Measurements from ENCODE around the gene PRR3. TPM values are rescaled to one million over a fixed set of nuclear protein-coding genes. Genes with fewer than 3 reads are reported as not detected.
A peak's percentile ranks its signal among the peaks of the same experiment; 100 is the strongest.

Gene PRR3
- polyA plus RNA-seq, 1 donor from 2014 or later: 13.0 TPM

GRCh38 chr6:30572148-30572547 lies 15.1 kb downstream of the PRR3 start:
- H3K79me2 ChIP-seq (replicated peaks; ENCODE audit: insufficient read depth, low read length): peaks cover 39% of the 10 kb centered on the region
- no peaks in the 10 kb centered on the region for H3K9me2 ChIP-seq (ENCODE audit: insufficient read depth, low read length)
- peak overlapping the region; percentile 81 for H3K9ac ChIP-seq (ENCODE audit: low read length)
- H3K27ac ChIP-seq (ENCODE audit: low read length): peak overlapping the region; percentile 85
- no peak for TF ChIP-seq SMC3 (conservative IDR thresholded peaks at IDR 0.05; ENCODE audit: poor library complexity)
- TF ChIP-seq CTCF (IDR thresholded peaks at IDR 0.05; ENCODE audit: poor library complexity, severe bottlenecking): no peak
- TF ChIP-seq EP300 (conservative IDR thresholded peaks at IDR 0.05; ENCODE audit: poor library complexity, severe bottlenecking): no peak
- H3K4me2 ChIP-seq (ENCODE audit: low read length): peak overlapping the region; percentile 95
- no peaks in the 10 kb centered on the region for H3F3A ChIP-seq (ENCODE audit: insufficient read depth, low read length, poor library complexity, severe bottlenecking)
- H3K27me3 ChIP-seq (ENCODE audit: insufficient read depth, low read depth, low read length): peaks cover 7% of the 10 kb centered on the region
- H3K4me3 ChIP-seq (ENCODE audit: low read length): peak overlapping the region; percentile 77
- no peaks in the 10 kb centered on the region for H4K20me1 ChIP-seq (ENCODE audit: insufficient read depth)
- no peaks in the 10 kb centered on the region for H3K9me3 ChIP-seq (ENCODE audit: low read length)
- no peak overlapping the region for H2AFZ ChIP-seq (ENCODE audit: low read depth, low read length)
- no peaks in the 10 kb centered on the region for H3K36me3 ChIP-seq (ENCODE audit: insufficient read depth, low read length)

- no peak overlapping the region for H3K27ac ChIP-seq (ENCODE audit: low read length)
- H3K9me2 ChIP-seq (ENCODE audit: insufficient read depth, low read length): no peaks in the 10 kb centered on the region
- peak overlapping the region; percentile 77 for H3K4me3 ChIP-seq (ENCODE audit: low read length)
- H3K9me3 ChIP-seq (ENCODE audit: low read length): no peaks in the 10 kb centered on the region
- H3K27me3 ChIP-seq (ENCODE audit: insufficient read depth, low read depth, low read length): peaks cover 7% of the 10 kb centered on the region
- no peak for TF ChIP-seq TAF1 (IDR thresholded peaks at IDR 0.05; ENCODE audit: low read depth)
- TF ChIP-seq CTCF (IDR thresholded peaks at IDR 0.05; ENCODE audit: poor library complexity, severe bottlenecking): no peak
- no peak for TF ChIP-seq SMC3 (conservative IDR thresholded peaks at IDR 0.05; ENCODE audit: poor library complexity)
- TF ChIP-seq EP300 (conservative IDR thresholded peaks at IDR 0.05; ENCODE audit: poor library complexity, severe bottlenecking): no peak
- TF ChIP-seq MXI1 (conservative IDR thresholded peaks at IDR 0.05; ENCODE audit: poor library complexity, severe bottlenecking): no peak
- no peak for TF ChIP-seq POLR2AphosphoS5 (IDR thresholded peaks at IDR 0.05)
- no peak for TF ChIP-seq EZH2 (IDR thresholded peaks at IDR 0.05; ENCODE audit: borderline replicate concordance, insufficient read depth, low read length, poor library complexity, severe bottlenecking)
- TF ChIP-seq, protein P1, sequence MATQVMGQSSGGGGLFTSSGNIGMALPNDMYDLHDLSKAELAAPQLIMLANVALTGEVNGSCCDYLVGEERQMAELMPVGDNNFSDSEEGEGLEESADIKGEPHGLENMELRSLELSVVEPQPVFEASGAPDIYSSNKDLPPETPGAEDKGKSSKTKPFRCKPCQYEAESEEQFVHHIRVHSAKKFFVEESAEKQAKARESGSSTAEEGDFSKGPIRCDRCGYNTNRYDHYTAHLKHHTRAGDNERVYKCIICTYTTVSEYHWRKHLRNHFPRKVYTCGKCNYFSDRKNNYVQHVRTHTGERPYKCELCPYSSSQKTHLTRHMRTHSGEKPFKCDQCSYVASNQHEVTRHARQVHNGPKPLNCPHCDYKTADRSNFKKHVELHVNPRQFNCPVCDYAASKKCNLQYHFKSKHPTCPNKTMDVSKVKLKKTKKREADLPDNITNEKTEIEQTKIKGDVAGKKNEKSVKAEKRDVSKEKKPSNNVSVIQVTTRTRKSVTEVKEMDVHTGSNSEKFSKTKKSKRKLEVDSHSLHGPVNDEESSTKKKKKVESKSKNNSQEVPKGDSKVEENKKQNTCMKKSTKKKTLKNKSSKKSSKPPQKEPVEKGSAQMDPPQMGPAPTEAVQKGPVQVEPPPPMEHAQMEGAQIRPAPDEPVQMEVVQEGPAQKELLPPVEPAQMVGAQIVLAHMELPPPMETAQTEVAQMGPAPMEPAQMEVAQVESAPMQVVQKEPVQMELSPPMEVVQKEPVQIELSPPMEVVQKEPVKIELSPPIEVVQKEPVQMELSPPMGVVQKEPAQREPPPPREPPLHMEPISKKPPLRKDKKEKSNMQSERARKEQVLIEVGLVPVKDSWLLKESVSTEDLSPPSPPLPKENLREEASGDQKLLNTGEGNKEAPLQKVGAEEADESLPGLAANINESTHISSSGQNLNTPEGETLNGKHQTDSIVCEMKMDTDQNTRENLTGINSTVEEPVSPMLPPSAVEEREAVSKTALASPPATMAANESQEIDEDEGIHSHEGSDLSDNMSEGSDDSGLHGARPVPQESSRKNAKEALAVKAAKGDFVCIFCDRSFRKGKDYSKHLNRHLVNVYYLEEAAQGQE (IDR thresholded peaks at IDR 0.05; ENCODE audit: borderline replicate concordance): no peak
- TF ChIP-seq RAD21 (conservative IDR thresholded peaks at IDR 0.05): no peak
- no peaks in the 10 kb centered on the region for H4K20me1 ChIP-seq (ENCODE audit: insufficient read depth)
- H3K4me2 ChIP-seq (ENCODE audit: low read length): no peak overlapping the region
- H2AFZ ChIP-seq (ENCODE audit: low read depth, low read length): no peak overlapping the region
- H3F3A ChIP-seq (ENCODE audit: insufficient read depth, low read length, poor library complexity, severe bottlenecking): no peaks in the 10 kb centered on the region
- no peak overlapping the region for H3K9ac ChIP-seq (ENCODE audit: low read length)
- peaks cover 39% of the 10 kb centered on the region for H3K79me2 ChIP-seq (replicated peaks; ENCODE audit: insufficient read depth, low read length)
- no peaks in the 10 kb centered on the region for H3K36me3 ChIP-seq (ENCODE audit: insufficient read depth, low read length)
Measured at GRCh38 chr6:30573113-30573512, 16.0 kb downstream of the PRR3 start.
